ENCODE results near the gene SLC24A4. TPM values are rescaled to one million over a fixed set of nuclear protein-coding genes. Genes with fewer than 3 reads are reported as not detected.

The SLC24A4 gene
- polyA plus RNA-seq, 1 donor (not counting 4 experiments of a cell fraction or from before 2014, with no cell fraction given) = 0.10 TPM

- Histone ChIP-seq H3K9me1 (ENCODE audit: control insufficient read depth, extremely low read depth, insufficient read depth, low read length) (no peaks in the 10 kb centered on the region), H4K20me1 (ENCODE audit: control insufficient read depth, extremely low read depth, insufficient read depth, low read length) (no peaks in the 10 kb centered on the region), H3K9me3 (ENCODE audit: control insufficient read depth, low read depth, low read length) (peaks cover 4% of the 10 kb centered on the region), H3K4me3 (ENCODE audit: control insufficient read depth in 2 of 3, extremely low read depth in 1 of 3, insufficient read depth in 2 of 3, low read depth in 1 of 3, low read length in 3 of 3) (no peak overlapping the region), H3K36me3 (ENCODE audit: control insufficient read depth in 2 of 2, extremely low read depth in 1 of 2, insufficient read depth in 2 of 2, low read length in 2 of 2) (no peaks in the 10 kb centered on the region), H3K27ac (ENCODE audit: control insufficient read depth, insufficient read depth, low read length) (no peak overlapping the region), H3K27me3 (ENCODE audit: control insufficient read depth, extremely low read depth, insufficient read depth, low read length) (peaks cover 5% of the 10 kb centered on the region), H3K9ac (ENCODE audit: control insufficient read depth, extremely low read depth, insufficient read depth, low read length) (no peak overlapping the region), H3K4me1 (ENCODE audit: control insufficient read depth, extremely low read depth, insufficient read depth, low read length) (peaks cover 3% of the 10 kb centered on the region), H3K79me2 (ENCODE audit: control insufficient read depth, insufficient read depth, low read length) (no peaks in the 10 kb centered on the region), H3K4me2 (ENCODE audit: control insufficient read depth, extremely low read depth, insufficient read depth, low read depth, low read length) (no peak overlapping the region), H2AFZ (ENCODE audit: control insufficient read depth, low read length) (no peak overlapping the region)
- DNase-seq (ENCODE audit: low read depth, low spot score) (no peak), FAIRE-seq (no peak)
- no peak for TF ChIP-seq CTCF (optimal IDR thresholded peaks at IDR 0.05 in 1 of 3, IDR thresholded peaks at IDR 0.05 in 1 of 3, conservative IDR thresholded peaks at IDR 0.05 in 1 of 3; ENCODE audit: extremely low read depth in 1 of 3, insufficient read depth in 2 of 3, low read length in 3 of 3)
- no peak for TF ChIP-seq EZH2 (IDR thresholded peaks at IDR 0.05; ENCODE audit: low read length)
- dilution Hi-C loops (cut with MboI; ENCODE audit: extremely low pct_ligation_motif_present, low sequenced_read_pairs) = no loop called here
Observed at GRCh38 chr14:92407410-92407809, 84.4 kb downstream of the SLC24A4 start.

DNA sequence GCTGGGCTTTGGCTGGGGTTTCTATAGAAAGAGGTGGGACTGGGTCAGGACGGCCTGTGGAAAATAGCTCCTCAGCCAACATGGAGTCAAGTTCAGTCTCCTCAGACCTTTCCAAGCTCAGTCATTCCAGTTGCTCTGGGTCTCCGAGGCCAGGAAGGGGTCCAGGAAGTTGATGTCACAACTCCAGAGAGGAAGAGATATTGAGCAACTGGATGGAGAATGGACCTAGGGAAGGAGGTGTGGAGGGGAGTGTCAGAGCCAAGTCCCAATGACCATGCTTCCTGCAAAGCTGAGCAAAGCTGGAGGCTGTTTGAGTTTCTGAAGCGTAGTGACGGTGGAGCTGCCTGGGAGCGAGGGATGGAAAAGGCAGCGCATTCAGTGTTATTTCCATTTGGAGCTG is 86.1 kb downstream of the SLC24A4 start:
- peaks cover 3% of the 10 kb centered on the region for H3K4me1 ChIP-seq (ENCODE audit: control insufficient read depth, extremely low read depth, insufficient read depth, low read length)
- H2AFZ ChIP-seq (ENCODE audit: control insufficient read depth, low read length) = no peak overlapping the region
- no peaks in the 10 kb centered on the region for H3K36me3 ChIP-seq (ENCODE audit: control insufficient read depth in 2 of 2, extremely low read depth in 1 of 2, insufficient read depth in 2 of 2, low read length in 2 of 2)
- no peak overlapping the region for H3K4me3 ChIP-seq (ENCODE audit: control insufficient read depth in 2 of 3, extremely low read depth in 1 of 3, insufficient read depth in 2 of 3, low read depth in 1 of 3, low read length in 3 of 3)
- H3K9ac ChIP-seq (ENCODE audit: control insufficient read depth, extremely low read depth, insufficient read depth, low read length) = no peak overlapping the region
- H3K9me3 ChIP-seq (ENCODE audit: control insufficient read depth, low read depth, low read length) = no peaks in the 10 kb centered on the region
- no peak for FAIRE-seq
- no peaks in the 10 kb centered on the region for H3K27me3 ChIP-seq (ENCODE audit: control insufficient read depth, extremely low read depth, insufficient read depth, low read length)
- no peak overlapping the region for H3K4me2 ChIP-seq (ENCODE audit: control insufficient read depth, extremely low read depth, insufficient read depth, low read depth, low read length)
- TF ChIP-seq EZH2 (IDR thresholded peaks at IDR 0.05; ENCODE audit: low read length) (no peak), CTCF (optimal IDR thresholded peaks at IDR 0.05 in 1 of 3, IDR thresholded peaks at IDR 0.05 in 1 of 3, conservative IDR thresholded peaks at IDR 0.05 in 1 of 3; ENCODE audit: extremely low read depth in 1 of 3, insufficient read depth in 2 of 3, low read length in 3 of 3) (no peak)
- H3K9me1 ChIP-seq (ENCODE audit: control insufficient read depth, extremely low read depth, insufficient read depth, low read length) = no peaks in the 10 kb centered on the region
- no peak for DNase-seq (ENCODE audit: low read depth, low spot score)
- dilution Hi-C loops (cut with MboI; ENCODE audit: extremely low pct_ligation_motif_present, low sequenced_read_pairs) = no loop called here
- H4K20me1 ChIP-seq (ENCODE audit: control insufficient read depth, extremely low read depth, insufficient read depth, low read length) = no peaks in the 10 kb centered on the region
- no peaks in the 10 kb centered on the region for H3K79me2 ChIP-seq (ENCODE audit: control insufficient read depth, insufficient read depth, low read length)
- no peak overlapping the region for H3K27ac ChIP-seq (ENCODE audit: control insufficient read depth, insufficient read depth, low read length)
